ENCODE results near the gene IL9R. TPM values are rescaled to one million over a fixed set of nuclear protein-coding genes. Genes with fewer than 3 reads are reported as not detected.
"Not testable (repeated sequence)": the region's sequence is repeated elsewhere in the genome, so short reads cannot be mapped to it uniquely, and the experiment has no call there.

IL9R gene
- total RNA-seq, 4 donors from 2014 or later = 1.3 to 7.8 (median 2.0) TPM

- no peaks in the 10 kb centered on the region for H3K9me3 ChIP-seq
- TF ChIP-seq CTCF (IDR thresholded peaks at IDR 0.05) = no peak
- TF ChIP-seq POLR2A (IDR thresholded peaks at IDR 0.05) = no peak
- no peak for DNase-seq
- H3K4me1 ChIP-seq = no peaks in the 10 kb centered on the region
- H3K27me3 ChIP-seq = no peaks in the 10 kb centered on the region
- H3K4me3 ChIP-seq = no peak overlapping the region
- no peak overlapping the region for H3K27ac ChIP-seq
- no peaks in the 10 kb centered on the region for H3K36me3 ChIP-seq
Observed at GRCh38 chrX:156003486-156004185, 6.1 kb downstream of the IL9R start.

GRCh38 chrX:156004256-156004655, 6.8 kb downstream of the IL9R start:
- TF ChIP-seq POLR2A (IDR thresholded peaks at IDR 0.05) = no peak
- no peak for TF ChIP-seq CTCF (IDR thresholded peaks at IDR 0.05)
- H3K4me3 ChIP-seq = no peak overlapping the region

GRCh38 chrX:156004740-156005139, 7.2 kb downstream of the IL9R start:
- Histone ChIP-seq H3K4me1 (no peaks in the 10 kb centered on the region), H3K4me3 (no peak overlapping the region), H3K36me3 (no peaks in the 10 kb centered on the region), H3K27me3 (no peaks in the 10 kb centered on the region), H3K27ac (no peak overlapping the region), H3K9me3 (no peaks in the 10 kb centered on the region)
- TF ChIP-seq CTCF (IDR thresholded peaks at IDR 0.05) = no peak
- TF ChIP-seq POLR2A (IDR thresholded peaks at IDR 0.05) = no peak
- DNase-seq = no peak

More at GRCh38 chrX:156004256-156004655, 6.8 kb downstream of the IL9R start:
- DNase-seq = no peak
- Histone ChIP-seq H3K9me3 (no peaks in the 10 kb centered on the region), H3K4me1 (no peaks in the 10 kb centered on the region), H3K36me3 (no peaks in the 10 kb centered on the region), H3K27ac (no peak overlapping the region), H3K27me3 (no peaks in the 10 kb centered on the region)

- no peak for DNase-seq
- no peak for TF ChIP-seq POLR2A (IDR thresholded peaks at IDR 0.05)
- TF ChIP-seq CTCF (IDR thresholded peaks at IDR 0.05) = no peak
- H3K36me3 ChIP-seq = no peaks in the 10 kb centered on the region
- H3K4me1 ChIP-seq = no peaks in the 10 kb centered on the region
- no peaks in the 10 kb centered on the region for H3K9me3 ChIP-seq
- H3K4me3 ChIP-seq = no peak overlapping the region
- H3K27ac ChIP-seq = no peak overlapping the region
- H3K27me3 ChIP-seq = no peaks in the 10 kb centered on the region
Observed at GRCh38 chrX:156005144-156005543, 7.6 kb downstream of the IL9R start.

GRCh38 chrX:156006468-156006867, 9.0 kb downstream of the IL9R start:
- not testable (repeated sequence) for H3K27me3 ChIP-seq, H3K27ac ChIP-seq, H3K4me3 ChIP-seq, H3K4me1 ChIP-seq, DNase-seq, H3K9me3 ChIP-seq, H3K36me3 ChIP-seq

- H3K27me3 ChIP-seq, DNase-seq, H3K27ac ChIP-seq, H3K4me3 ChIP-seq, H3K9me3 ChIP-seq, H3K4me1 ChIP-seq, H3K36me3 ChIP-seq: not testable (repeated sequence)
Observed at GRCh38 chrX:156008379-156008778, 10.9 kb downstream of the IL9R start.

- no peaks in the 10 kb centered on the region for H3K9me3 ChIP-seq
- H3K36me3 ChIP-seq = no peaks in the 10 kb centered on the region
- H3K4me3 ChIP-seq = no peak overlapping the region
- H3K27ac ChIP-seq = no peak overlapping the region
- TF ChIP-seq CTCF (IDR thresholded peaks at IDR 0.05) (no peak), POLR2A (IDR thresholded peaks at IDR 0.05) (no peak)
- H3K27me3 ChIP-seq = no peaks in the 10 kb centered on the region
- DNase-seq = no peak
- H3K4me1 ChIP-seq = no peaks in the 10 kb centered on the region
Observed at GRCh38 chrX:156008915-156009314, 11.4 kb downstream of the IL9R start.

GRCh38 chrX:156009691-156010090, 12.2 kb downstream of the IL9R start:
- H3K4me3 ChIP-seq, H3K27ac ChIP-seq, H3K4me1 ChIP-seq, H3K36me3 ChIP-seq, H3K27me3 ChIP-seq, DNase-seq, H3K9me3 ChIP-seq: not testable (repeated sequence)

GRCh38 chrX:156013286-156013953, 15.9 kb downstream of the IL9R start:
- not testable (repeated sequence) for H3K4me1 ChIP-seq, H3K9me3 ChIP-seq, H3K27me3 ChIP-seq, DNase-seq, H3K27ac ChIP-seq, H3K36me3 ChIP-seq, H3K4me3 ChIP-seq

All from Peyer's patch (tissue), 4 donors.